NCI-H146 treated with DMSO at 0.1 percent for 48 hours (cell line): ENCODE measurements around the gene CMBL.
"Not testable (repeated sequence)": the region's sequence is repeated elsewhere in the genome, so short reads cannot be mapped to it uniquely, and the experiment has no call there.

Source experiments
- DNase-seq: peaks from one replicate; lab custom pipeline; 2025; ENCODE audit not compliant: unreplicated experiment; lab: John Stamatoyannopoulos, UW

Gene CMBL

GRCh38 chr5:10307206-10308148, at the start of gene CMBL:
CMBL (minus strand) TSS chr5:10307902; CDS start chr5:10290762, 17,140 bp downstream.
- DNase-seq = peak; percentile 58

GRCh38 chr5:10355071-10355889, 47.6 kb upstream of the CMBL start:
- DNase-seq = peak; percentile 24

GRCh38 chr5:10354048-10354872, 46.6 kb upstream of the CMBL start:
- peak; percentile 29 for DNase-seq

- peak; percentile 93 for DNase-seq
Observed at GRCh38 chr5:10353241-10354047, 45.7 kb upstream of the CMBL start, which contains the start of gene MARCHF6. MARCHF6 (plus strand) TSS chr5:10353695; CDS start chr5:10353899, 204 bp downstream.

GRCh38 chr5:10352430-10353240, 44.9 kb upstream of the CMBL start:
- peak; percentile 39 for DNase-seq

GRCh38 chr5:10351919-10352318, 44.2 kb upstream of the CMBL start:
- DNase-seq = peak; percentile 40

- no peak for DNase-seq
Observed at GRCh38 chr5:10351199-10351905, 43.6 kb upstream of the CMBL start.

- no peak for DNase-seq
Observed at GRCh38 chr5:10348258-10348657, 40.6 kb upstream of the CMBL start.

- not testable (repeated sequence) for DNase-seq
Observed at GRCh38 chr5:10344461-10345106, 36.9 kb upstream of the CMBL start.

- no peak for DNase-seq
Observed at GRCh38 chr5:10343486-10343885, 35.8 kb upstream of the CMBL start.

GRCh38 chr5:10339958-10340357, 32.3 kb upstream of the CMBL start:
- no peak for DNase-seq

- DNase-seq = peak; percentile 55
Observed at GRCh38 chr5:10339058-10339811, 31.5 kb upstream of the CMBL start.

GRCh38 chr5:10338686-10339057, 31.0 kb upstream of the CMBL start:
- DNase-seq = no peak

GRCh38 chr5:10337986-10338385, 30.3 kb upstream of the CMBL start:
- no peak for DNase-seq

- no peak for DNase-seq
Observed at GRCh38 chr5:10337107-10337506, 29.4 kb upstream of the CMBL start.

GRCh38 chr5:10335711-10336470, 28.2 kb upstream of the CMBL start:
- DNase-seq = no peak

- no peak for DNase-seq
Observed at GRCh38 chr5:10334831-10335230, 27.1 kb upstream of the CMBL start.
